Measurements from ENCODE around the gene DNAJC5G. TPM values are rescaled to one million over a fixed set of nuclear protein-coding genes. Genes with fewer than 3 reads are reported as not detected.

DNAJC5G gene
- total RNA-seq, 1 experiment from 2014 or later: 0.37 TPM

GRCh38 chr2:27249159-27249890 lies 25.9 kb upstream of the DNAJC5G start:
- Histone ChIP-seq H3K79me2 (ENCODE audit: insufficient read depth, low read length) (no peaks in the 10 kb centered on the region), H3K56ac (ENCODE audit: insufficient read length, low read depth, low read length) (no peak overlapping the region), H2AFZ (ENCODE audit: low read length) (no peak overlapping the region), H3K23me2 (ENCODE audit: insufficient read length, low read depth, low read length, poor library complexity, severe bottlenecking) (no peaks in the 10 kb centered on the region), H4K20me1 (ENCODE audit: control insufficient read depth, insufficient read depth, insufficient read length) (no peaks in the 10 kb centered on the region), H3K79me1 (ENCODE audit: insufficient read depth, low read depth, low read length, poor library complexity, severe bottlenecking) (no peaks in the 10 kb centered on the region), H2BK120ac (ENCODE audit: low read depth, low read length, poor library complexity, severe bottlenecking) (no peak overlapping the region), H3K23ac (ENCODE audit: insufficient read length, low read depth, low read length) (no peak overlapping the region), H2AK5ac (ENCODE audit: insufficient read length, low read length) (no peak overlapping the region), H4K91ac (ENCODE audit: insufficient read length, low read depth, low read length) (no peak overlapping the region), H3K9me3 (ENCODE audit: control insufficient read depth, low read depth, low read length) (no peaks in the 10 kb centered on the region), H2BK20ac (ENCODE audit: low read depth, low read length, poor library complexity, severe bottlenecking) (no peak overlapping the region), H4K5ac (ENCODE audit: insufficient read length, low read depth, low read length) (no peak overlapping the region), H3K18ac (ENCODE audit: insufficient read length, low read depth, low read length) (no peak overlapping the region), H3K4me2 (ENCODE audit: insufficient read depth, insufficient read length, low read length) (no peak overlapping the region), H4K8ac (replicated peaks; ENCODE audit: insufficient read length, low read depth, low read length) (no peak overlapping the region), H3K27me3 (ENCODE audit: insufficient read depth, low read length) (no peaks in the 10 kb centered on the region), H2BK12ac (ENCODE audit: insufficient read length, low read depth, low read length) (no peak overlapping the region), H2BK15ac (ENCODE audit: low read depth, low read length) (no peak overlapping the region), H3K4me1 (ENCODE audit: insufficient read depth, low read length) (no peaks in the 10 kb centered on the region), H3K14ac (ENCODE audit: insufficient read depth, low read length) (no peak overlapping the region), H3K9ac (ENCODE audit: extremely low read depth, insufficient read length, low read length) (no peak overlapping the region), H3K4ac (ENCODE audit: low read depth, low read length) (no peak overlapping the region), H3K27ac (ENCODE audit: insufficient read length, low read depth, low read length) (no peak overlapping the region), H2BK5ac (ENCODE audit: insufficient read length, low read length) (no peak overlapping the region), H3T11ph (ENCODE audit: low read length) (no peak overlapping the region)
- no peaks in the 10 kb centered on the region for H3K9me3 Mint-ChIP-seq
- no peak for TF ChIP-seq CTCF (conservative IDR thresholded peaks at IDR 0.05)
- no CpG with 5 or more reads among the region's 12 CpGs for WGBS (ENCODE audit: extremely low coverage, insufficient read length, low lambda C conversion rate)
- peaks cover 1 to 9% (median 2%) of the 10 kb centered on the region in 3 experiments; a peak in 5 of 7 replicates for H3K36me3 Mint-ChIP-seq (ENCODE audit: insufficient read depth in 1 of 3, low read depth in 3 of 3)
- peaks cover 34% of the 10 kb centered on the region for H3K27me3 Mint-ChIP-seq (ENCODE audit: low read depth)
- no peak overlapping the region for H3K27ac Mint-ChIP-seq
- H3K4me3 Mint-ChIP-seq: no peak overlapping the region
- H3K4me1 Mint-ChIP-seq: peaks cover 13 to 18% of the 10 kb centered on the region in 2 experiments
- no peak for DNase-seq
